Panc1 (cell line): ENCODE measurements around the gene ALDH1A1. TPM values are rescaled to one million over a fixed set of nuclear protein-coding genes. Genes with fewer than 3 reads are reported as not detected.

ENCODE experiments used
- ATAC-seq: fragments of 200-7000 bp; cut with Tn5 transposase; 2 replicates; pipeline ENCODE4 v1.9.1; 2020; ENCODE audit warnings: mild to moderate bottlenecking, moderate library complexity
- BruUV-seq: library from RNA; stranded (reverse); fragments of 400-500 nt; replicated peaks from 2 replicates; lab custom pipeline; 2021; lab: Mats Ljungman, UMichigan
- CTCF ChIA-PET: fragments of 300-600 bp; sonication (Branson Sonifier 250); formaldehyde crosslinking; loops from one replicate; lab custom pipeline; 2022; ENCODE audit warnings: antibody characterized with exemption; lab: Charles Lee
- POLR2A ChIA-PET: fragments of 300-600 bp; sonication (Branson Sonifier 250); formaldehyde crosslinking; loops from one replicate; lab custom pipeline; 2022; ENCODE audit warnings: antibody characterized with exemption; lab: Charles Lee
- DNase-seq: peaks from one replicate; pipeline ENCODE4 v3.0.0-alpha.2; 2010; ENCODE audit warnings: low read depth, low spot score
- H3K27ac ChIP-seq: 2 replicates; pipeline ENCODE4 v1.5.1; 2011; ENCODE audit warnings: mild to moderate bottlenecking, low read length, inconsistent platforms
- H3K27me3 ChIP-seq: fragments of 200-500 bp; sonication (Bioruptor generic); 2 replicates; pipeline ENCODE4 v1.6.0; 2014; ENCODE audit warnings: low read length, inconsistent platforms; ENCODE audit not compliant: control insufficient read depth, insufficient read depth
- H3K36me3 ChIP-seq: fragments of 200-500 bp; sonication (Bioruptor generic); 2 replicates; pipeline ENCODE4 v1.5.1; 2014; ENCODE audit warnings: inconsistent platforms, mild to moderate bottlenecking, low read length, moderate library complexity; ENCODE audit not compliant: control insufficient read depth, insufficient read depth
- H3K4me1 ChIP-seq: 2 replicates; pipeline ENCODE4 v1.5.1; 2011; ENCODE audit warnings: inconsistent platforms, mild to moderate bottlenecking, low read length, moderate library complexity; ENCODE audit not compliant: control insufficient read depth, insufficient read depth
- H3K4me3 ChIP-seq, 2 experiments: 2 replicates each; pipeline ENCODE4 v1.5.1; 2011 to 2012; ENCODE audit warnings: low read depth in 2 of 2, low read length in 2 of 2, mild to moderate bottlenecking in 2 of 2, inconsistent platforms in 1 of 2, moderate library complexity in 1 of 2
- H3K9me3 ChIP-seq: fragments of 200-500 bp; sonication (Bioruptor generic); 2 replicates; pipeline ENCODE4 v1.5.1; 2014; ENCODE audit warnings: low read depth, mild to moderate bottlenecking, inconsistent platforms, low read length, moderate library complexity; ENCODE audit not compliant: control insufficient read depth, insufficient read depth
- POLR2AphosphoS5 ChIP-seq: IDR thresholded peaks from 2 replicates; pipeline ENCODE4 v1.6.1; 2012; ENCODE audit warnings: mild to moderate bottlenecking, low read depth, low read length, moderate library complexity
- SIN3A ChIP-seq: IDR thresholded peaks from 2 replicates; pipeline ENCODE4 v1.6.1; 2012; ENCODE audit warnings: low read depth, mild to moderate bottlenecking, low read length, moderate library complexity, borderline replicate concordance; ENCODE audit not compliant: insufficient read depth
- TCF7L2 ChIP-seq: IDR thresholded peaks from 2 replicates; pipeline ENCODE4 v1.6.1; 2011; ENCODE audit warnings: mild to moderate bottlenecking, low read depth, low read length, inconsistent platforms
- in situ Hi-C: cut with HindIII; loops from 2 replicates; pipeline ENCODE4 v1.10.0; 2016; ENCODE audit warnings: low sequenced_read_pairs, low pct_unique_long_range_greater_than_20kb
- intact Hi-C: fragments of 100-400 bp; cut with micrococcal nuclease; formaldehyde crosslinking; loops from one replicate; pipeline ENCODE4 v1.10.0; 2022; ENCODE audit not compliant: unreplicated experiment
- total RNA-seq: library from RNA; stranded (reverse); gene quantifications from one replicate; pipeline ENCODE4 v1.2.1, GENCODE V29; 2021; ENCODE audit not compliant: unreplicated experiment
- TF ChIP-seq, protein P1 (sequence below), 2 experiments: IDR thresholded peaks; 2 replicates each; pipeline ENCODE4 v1.6.1; 2011 to 2012; ENCODE audit warnings: low read depth in 2 of 2, control low read depth in 1 of 2, low read length in 1 of 2, mild to moderate bottlenecking in 1 of 2, moderate library complexity in 1 of 2; ENCODE audit not compliant: insufficient read depth in 1 of 2
- TF ChIP-seq, protein P2 (sequence below): fragments of 450-650 bp; IDR thresholded peaks from 2 replicates; pipeline ENCODE4 v1.5.1; 2017; ENCODE audit warnings: mild to moderate bottlenecking

Gene ALDH1A1
- total RNA-seq, 1 experiment from 2014 or later = 0.54 TPM

DNA sequence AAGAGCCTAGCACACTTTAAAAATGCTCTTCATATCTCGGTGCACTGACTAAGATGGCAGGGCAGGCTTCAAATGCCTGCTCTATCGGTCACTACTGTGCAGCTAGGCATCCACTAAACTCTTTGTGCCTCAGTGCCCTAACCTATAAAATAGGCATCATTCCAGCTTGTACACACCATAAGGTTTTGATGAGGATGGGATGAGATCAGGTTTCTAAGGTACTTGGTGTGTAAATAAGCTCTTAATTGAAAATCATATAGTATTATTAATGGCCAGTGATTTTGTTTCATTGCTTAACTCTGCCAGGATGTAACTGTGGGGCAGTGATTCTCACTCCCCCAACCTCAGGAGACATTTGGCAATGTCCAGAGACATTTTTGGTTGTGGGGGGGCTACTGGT is 78.5 kb downstream of the ALDH1A1 start:
- Histone ChIP-seq H3K36me3 (no peaks in the 10 kb centered on the region), H3K27me3 (no peaks in the 10 kb centered on the region), H3K4me1 (no peaks in the 10 kb centered on the region), H3K27ac (no peak overlapping the region), H3K9me3 (no peaks in the 10 kb centered on the region), H3K4me3 (no peak overlapping the region)
- BruUV-seq = no TSS peak
- ChIA-PET CTCF (no interaction called here), POLR2A (no interaction called here)
- ATAC-seq (no peak), DNase-seq (no peak)
- in situ Hi-C loops = no loop called here
- intact Hi-C loops = loop anchor here (5.0 kb wide), 1 partner anchor 208 kb away; no protein-coding TSS in a partner anchor
- TF ChIP-seq, protein P1, sequence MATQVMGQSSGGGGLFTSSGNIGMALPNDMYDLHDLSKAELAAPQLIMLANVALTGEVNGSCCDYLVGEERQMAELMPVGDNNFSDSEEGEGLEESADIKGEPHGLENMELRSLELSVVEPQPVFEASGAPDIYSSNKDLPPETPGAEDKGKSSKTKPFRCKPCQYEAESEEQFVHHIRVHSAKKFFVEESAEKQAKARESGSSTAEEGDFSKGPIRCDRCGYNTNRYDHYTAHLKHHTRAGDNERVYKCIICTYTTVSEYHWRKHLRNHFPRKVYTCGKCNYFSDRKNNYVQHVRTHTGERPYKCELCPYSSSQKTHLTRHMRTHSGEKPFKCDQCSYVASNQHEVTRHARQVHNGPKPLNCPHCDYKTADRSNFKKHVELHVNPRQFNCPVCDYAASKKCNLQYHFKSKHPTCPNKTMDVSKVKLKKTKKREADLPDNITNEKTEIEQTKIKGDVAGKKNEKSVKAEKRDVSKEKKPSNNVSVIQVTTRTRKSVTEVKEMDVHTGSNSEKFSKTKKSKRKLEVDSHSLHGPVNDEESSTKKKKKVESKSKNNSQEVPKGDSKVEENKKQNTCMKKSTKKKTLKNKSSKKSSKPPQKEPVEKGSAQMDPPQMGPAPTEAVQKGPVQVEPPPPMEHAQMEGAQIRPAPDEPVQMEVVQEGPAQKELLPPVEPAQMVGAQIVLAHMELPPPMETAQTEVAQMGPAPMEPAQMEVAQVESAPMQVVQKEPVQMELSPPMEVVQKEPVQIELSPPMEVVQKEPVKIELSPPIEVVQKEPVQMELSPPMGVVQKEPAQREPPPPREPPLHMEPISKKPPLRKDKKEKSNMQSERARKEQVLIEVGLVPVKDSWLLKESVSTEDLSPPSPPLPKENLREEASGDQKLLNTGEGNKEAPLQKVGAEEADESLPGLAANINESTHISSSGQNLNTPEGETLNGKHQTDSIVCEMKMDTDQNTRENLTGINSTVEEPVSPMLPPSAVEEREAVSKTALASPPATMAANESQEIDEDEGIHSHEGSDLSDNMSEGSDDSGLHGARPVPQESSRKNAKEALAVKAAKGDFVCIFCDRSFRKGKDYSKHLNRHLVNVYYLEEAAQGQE (IDR thresholded peaks at IDR 0.05; ENCODE audit: insufficient read depth in 1 of 2, low read depth in 2 of 2, low read length in 1 of 2) = no peak
- TF ChIP-seq POLR2AphosphoS5 (no peak), SIN3A (no peak), TCF7L2 (no peak)
- TF ChIP-seq, protein P2, sequence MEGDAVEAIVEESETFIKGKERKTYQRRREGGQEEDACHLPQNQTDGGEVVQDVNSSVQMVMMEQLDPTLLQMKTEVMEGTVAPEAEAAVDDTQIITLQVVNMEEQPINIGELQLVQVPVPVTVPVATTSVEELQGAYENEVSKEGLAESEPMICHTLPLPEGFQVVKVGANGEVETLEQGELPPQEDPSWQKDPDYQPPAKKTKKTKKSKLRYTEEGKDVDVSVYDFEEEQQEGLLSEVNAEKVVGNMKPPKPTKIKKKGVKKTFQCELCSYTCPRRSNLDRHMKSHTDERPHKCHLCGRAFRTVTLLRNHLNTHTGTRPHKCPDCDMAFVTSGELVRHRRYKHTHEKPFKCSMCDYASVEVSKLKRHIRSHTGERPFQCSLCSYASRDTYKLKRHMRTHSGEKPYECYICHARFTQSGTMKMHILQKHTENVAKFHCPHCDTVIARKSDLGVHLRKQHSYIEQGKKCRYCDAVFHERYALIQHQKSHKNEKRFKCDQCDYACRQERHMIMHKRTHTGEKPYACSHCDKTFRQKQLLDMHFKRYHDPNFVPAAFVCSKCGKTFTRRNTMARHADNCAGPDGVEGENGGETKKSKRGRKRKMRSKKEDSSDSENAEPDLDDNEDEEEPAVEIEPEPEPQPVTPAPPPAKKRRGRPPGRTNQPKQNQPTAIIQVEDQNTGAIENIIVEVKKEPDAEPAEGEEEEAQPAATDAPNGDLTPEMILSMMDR = no peak

DNA sequence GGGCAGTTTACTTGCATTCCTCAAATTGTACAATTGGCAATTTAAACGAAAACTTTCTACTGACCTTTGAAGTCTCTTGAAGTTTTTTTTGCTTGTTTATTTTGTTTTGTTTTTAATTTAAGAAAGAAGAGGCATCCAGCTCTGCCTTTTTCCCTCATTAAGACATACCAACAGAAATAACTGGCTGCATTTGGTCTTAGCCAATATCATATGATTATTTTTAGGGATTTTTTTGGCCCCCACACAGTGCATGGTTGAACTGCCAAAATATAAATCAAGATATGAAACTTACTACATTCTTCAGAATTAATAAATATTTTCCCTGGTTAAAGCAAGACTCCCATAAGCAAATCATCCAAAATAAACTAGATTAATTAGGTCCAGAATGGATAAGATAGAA is 79.4 kb downstream of the ALDH1A1 start:
- no peak for ATAC-seq
- ChIA-PET POLR2A (no interaction called here), CTCF (interaction anchor here (2.7 kb wide), 1 partner anchor 148 kb away, joined by 7 read pairs; no protein-coding TSS in a partner anchor)
- no TSS peak for BruUV-seq
- no peaks in the 10 kb centered on the region for H3K27me3 ChIP-seq
- no peak overlapping the region for H3K27ac ChIP-seq
- intact Hi-C loops (loop anchor here (5.0 kb wide), 1 partner anchor 209 kb away; no protein-coding TSS in a partner anchor), in situ Hi-C loops (no loop called here)
- H3K4me1 ChIP-seq = no peaks in the 10 kb centered on the region
- H3K4me3 ChIP-seq = no peak overlapping the region
- no peaks in the 10 kb centered on the region for H3K9me3 ChIP-seq
- no peaks in the 10 kb centered on the region for H3K36me3 ChIP-seq
- TF ChIP-seq, protein P1 (IDR thresholded peaks at IDR 0.05; ENCODE audit: insufficient read depth in 1 of 2, low read depth in 2 of 2, low read length in 1 of 2) = no peak
- TF ChIP-seq, protein P2 = no peak
- TF ChIP-seq POLR2AphosphoS5 (no peak), TCF7L2 (no peak), SIN3A (no peak)
- DNase-seq = no peak
